GM23338 (cell line): ENCODE results near the gene CPAMD8. TPM values are rescaled to one million over a fixed set of nuclear protein-coding genes. Genes with fewer than 3 reads are reported as not detected.

ENCODE experiments used
- ATAC-seq: fragments of 200-7000 bp; cut with Tn5 transposase; 3 replicates; pipeline ENCODE4 v1.9.1; 2020
- DNase-seq: peaks from one replicate; pipeline ENCODE4 v3.0.0-alpha.2; 2015; ENCODE audit warnings: low spot score
- H2AFZ ChIP-seq: fragments of 200-600 bp; sonication (generic); 2 replicates; pipeline ENCODE4 v1.8.0; 2016; ENCODE audit warnings: antibody characterized with exemption, mild to moderate bottlenecking, moderate library complexity
- H3F3A ChIP-seq: fragments of 200-600 bp; sonication (generic); replicated peaks from 2 replicates; pipeline ENCODE4 v1.8.0; 2017; ENCODE audit warnings: antibody characterized with exemption, mixed run types, low read depth
- H3K27ac ChIP-seq: fragments of 200-600 bp; sonication (generic); 2 replicates; pipeline ENCODE4 v1.6.1; 2016; ENCODE audit warnings: low read depth
- H3K27me3 ChIP-seq: fragments of 200-600 bp; sonication (generic); 2 replicates; pipeline ENCODE4 v1.8.0; 2016; ENCODE audit warnings: mild to moderate bottlenecking, mixed run types, moderate library complexity; ENCODE audit not compliant: insufficient read depth
- H3K36me3 ChIP-seq: fragments of 200-600 bp; sonication (generic); 2 replicates; pipeline ENCODE4 v1.8.0; 2016; ENCODE audit warnings: mild to moderate bottlenecking; ENCODE audit not compliant: insufficient read depth
- H3K4me1 ChIP-seq: fragments of 200-600 bp; sonication (generic); 2 replicates; pipeline ENCODE4 v1.8.0; 2016; ENCODE audit warnings: mild to moderate bottlenecking, moderate library complexity; ENCODE audit not compliant: insufficient read depth
- H3K4me2 ChIP-seq: fragments of 200-600 bp; sonication (generic); 2 replicates; pipeline ENCODE4 v1.7.1; 2017; ENCODE audit warnings: mixed run types
- H3K4me3 ChIP-seq: fragments of 200-600 bp; sonication (generic); 2 replicates; pipeline ENCODE4 v1.6.1; 2016; ENCODE audit warnings: mixed run types
- H3K79me2 ChIP-seq: fragments of 200-600 bp; sonication (generic); replicated peaks from 2 replicates; pipeline ENCODE4 v1.8.0; 2017; ENCODE audit warnings: mild to moderate bottlenecking; ENCODE audit not compliant: insufficient read depth
- H3K9me2 ChIP-seq: fragments of 200-600 bp; sonication (generic); 2 replicates; pipeline ENCODE4 v1.8.0; 2017; ENCODE audit not compliant: insufficient read depth
- H4K20me1 ChIP-seq: fragments of 200-600 bp; sonication (generic); replicated peaks from 2 replicates; pipeline ENCODE4 v1.8.0; 2017; ENCODE audit warnings: mild to moderate bottlenecking; ENCODE audit not compliant: insufficient read depth
- H3K27ac Mint-ChIP-seq: 2 replicates; pipeline ENCODE4 v1.8.0; 2020; ENCODE audit warnings: inconsistent platforms, mild to moderate bottlenecking, moderate library complexity, mixed read lengths
- H3K27me3 Mint-ChIP-seq: 3 replicates; pipeline ENCODE4 v1.8.0; 2022; ENCODE audit warnings: low read depth, mild to moderate bottlenecking, moderate library complexity, mixed read lengths, inconsistent platforms; ENCODE audit not compliant: insufficient read depth, poor library complexity
- H3K36me3 Mint-ChIP-seq: 3 replicates; pipeline ENCODE4 v1.8.0; 2021; ENCODE audit warnings: low read depth, mild to moderate bottlenecking, inconsistent platforms, moderate library complexity, mixed read lengths
- H3K4me1 Mint-ChIP-seq: 3 replicates; pipeline ENCODE4 v1.8.0; 2020; ENCODE audit warnings: mild to moderate bottlenecking, inconsistent platforms, mixed read lengths
- H3K4me3 Mint-ChIP-seq: 3 replicates; pipeline ENCODE4 v1.8.0; 2021; ENCODE audit warnings: moderate library complexity, mild to moderate bottlenecking, inconsistent platforms, mixed read lengths
- H3K9me3 Mint-ChIP-seq: 3 replicates; pipeline ENCODE4 v1.8.0; 2020; ENCODE audit warnings: moderate library complexity, mild to moderate bottlenecking, inconsistent platforms, mixed read lengths
- EZH2 ChIP-seq: fragments of 200-600 bp; sonication (generic); IDR thresholded peaks from one replicate; pipeline ENCODE4 v1.8.0; 2017; ENCODE audit warnings: antibody characterized with exemption, mild to moderate bottlenecking, low read depth; ENCODE audit not compliant: unreplicated experiment
- EZH2phosphoT487 ChIP-seq: fragments of 200-600 bp; sonication (generic); IDR thresholded peaks from one replicate; pipeline ENCODE4 v1.8.1; 2018; ENCODE audit warnings: antibody characterized with exemption; ENCODE audit not compliant: unreplicated experiment
- NANOG ChIP-seq: IDR thresholded peaks from 2 replicates; pipeline ENCODE4 v1.6.1; 2016; ENCODE audit warnings: antibody characterized with exemption, borderline replicate concordance
- ZNF114 ChIP-seq: fragments of 250-450 bp; sonication (Bioruptor Pico); IDR thresholded peaks from 2 replicates; pipeline ENCODE4 v1.5.0; 2020; ENCODE audit warnings: mild to moderate bottlenecking, moderate library complexity
- polyA plus RNA-seq: library from polyadenylated mRNA; unstranded; fragments of >200 nt; fragmentation: Nextera tagmentation; extraction: Ambion mirVana; gene quantifications from 2 replicates; pipeline ENCODE4 v1.2.1, GENCODE V29; 2016
- total RNA-seq: library from RNA; depleted of rRNA; stranded (reverse); fragments of >200 nt; shearing (Covaris generic); gene quantifications from 2 replicates; pipeline ENCODE4 v1.2.3, GENCODE V29; 2014
- TF ChIP-seq, protein P1 (sequence below): fragments of 250-450 bp; sonication (Bioruptor Pico); IDR thresholded peaks from 2 replicates; pipeline ENCODE4 v1.5.0; 2020; ENCODE audit warnings: mild to moderate bottlenecking, moderate library complexity
- TF ChIP-seq, protein P2 (sequence below): IDR thresholded peaks from one replicate; pipeline ENCODE4 v1.6.1; 2018; ENCODE audit warnings: antibody characterized with exemption; ENCODE audit not compliant: unreplicated experiment
- TF ChIP-seq, protein P3 (sequence below): IDR thresholded peaks from 2 replicates; pipeline ENCODE4 v1.6.1; 2016; ENCODE audit warnings: antibody characterized with exemption

CPAMD8 gene
- total and polyA plus RNA-seq, 2 experiments from 2014 or later = 4.4 to 11.8 TPM

DNA sequence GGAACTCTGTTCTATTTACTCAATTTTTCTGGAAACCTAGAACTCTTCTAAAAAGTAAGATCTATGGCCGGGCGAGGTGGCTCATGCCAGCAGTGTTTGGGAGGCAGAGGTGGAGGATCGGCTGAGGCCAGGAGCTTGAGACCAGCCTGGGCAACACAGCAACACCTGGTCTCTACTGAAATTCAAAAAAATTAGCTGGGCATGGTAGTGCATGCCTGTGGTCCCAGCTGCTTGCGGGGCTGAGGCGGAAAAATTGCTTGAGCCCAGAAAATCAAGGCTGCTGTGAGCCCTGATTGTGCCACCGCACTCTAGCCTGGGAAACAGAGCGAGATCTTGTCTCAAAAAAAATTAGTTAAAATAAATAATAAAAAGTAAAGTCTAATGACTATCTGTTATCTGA is 109.2 kb downstream of the CPAMD8 start (continued):
- TF ChIP-seq, protein P1, sequence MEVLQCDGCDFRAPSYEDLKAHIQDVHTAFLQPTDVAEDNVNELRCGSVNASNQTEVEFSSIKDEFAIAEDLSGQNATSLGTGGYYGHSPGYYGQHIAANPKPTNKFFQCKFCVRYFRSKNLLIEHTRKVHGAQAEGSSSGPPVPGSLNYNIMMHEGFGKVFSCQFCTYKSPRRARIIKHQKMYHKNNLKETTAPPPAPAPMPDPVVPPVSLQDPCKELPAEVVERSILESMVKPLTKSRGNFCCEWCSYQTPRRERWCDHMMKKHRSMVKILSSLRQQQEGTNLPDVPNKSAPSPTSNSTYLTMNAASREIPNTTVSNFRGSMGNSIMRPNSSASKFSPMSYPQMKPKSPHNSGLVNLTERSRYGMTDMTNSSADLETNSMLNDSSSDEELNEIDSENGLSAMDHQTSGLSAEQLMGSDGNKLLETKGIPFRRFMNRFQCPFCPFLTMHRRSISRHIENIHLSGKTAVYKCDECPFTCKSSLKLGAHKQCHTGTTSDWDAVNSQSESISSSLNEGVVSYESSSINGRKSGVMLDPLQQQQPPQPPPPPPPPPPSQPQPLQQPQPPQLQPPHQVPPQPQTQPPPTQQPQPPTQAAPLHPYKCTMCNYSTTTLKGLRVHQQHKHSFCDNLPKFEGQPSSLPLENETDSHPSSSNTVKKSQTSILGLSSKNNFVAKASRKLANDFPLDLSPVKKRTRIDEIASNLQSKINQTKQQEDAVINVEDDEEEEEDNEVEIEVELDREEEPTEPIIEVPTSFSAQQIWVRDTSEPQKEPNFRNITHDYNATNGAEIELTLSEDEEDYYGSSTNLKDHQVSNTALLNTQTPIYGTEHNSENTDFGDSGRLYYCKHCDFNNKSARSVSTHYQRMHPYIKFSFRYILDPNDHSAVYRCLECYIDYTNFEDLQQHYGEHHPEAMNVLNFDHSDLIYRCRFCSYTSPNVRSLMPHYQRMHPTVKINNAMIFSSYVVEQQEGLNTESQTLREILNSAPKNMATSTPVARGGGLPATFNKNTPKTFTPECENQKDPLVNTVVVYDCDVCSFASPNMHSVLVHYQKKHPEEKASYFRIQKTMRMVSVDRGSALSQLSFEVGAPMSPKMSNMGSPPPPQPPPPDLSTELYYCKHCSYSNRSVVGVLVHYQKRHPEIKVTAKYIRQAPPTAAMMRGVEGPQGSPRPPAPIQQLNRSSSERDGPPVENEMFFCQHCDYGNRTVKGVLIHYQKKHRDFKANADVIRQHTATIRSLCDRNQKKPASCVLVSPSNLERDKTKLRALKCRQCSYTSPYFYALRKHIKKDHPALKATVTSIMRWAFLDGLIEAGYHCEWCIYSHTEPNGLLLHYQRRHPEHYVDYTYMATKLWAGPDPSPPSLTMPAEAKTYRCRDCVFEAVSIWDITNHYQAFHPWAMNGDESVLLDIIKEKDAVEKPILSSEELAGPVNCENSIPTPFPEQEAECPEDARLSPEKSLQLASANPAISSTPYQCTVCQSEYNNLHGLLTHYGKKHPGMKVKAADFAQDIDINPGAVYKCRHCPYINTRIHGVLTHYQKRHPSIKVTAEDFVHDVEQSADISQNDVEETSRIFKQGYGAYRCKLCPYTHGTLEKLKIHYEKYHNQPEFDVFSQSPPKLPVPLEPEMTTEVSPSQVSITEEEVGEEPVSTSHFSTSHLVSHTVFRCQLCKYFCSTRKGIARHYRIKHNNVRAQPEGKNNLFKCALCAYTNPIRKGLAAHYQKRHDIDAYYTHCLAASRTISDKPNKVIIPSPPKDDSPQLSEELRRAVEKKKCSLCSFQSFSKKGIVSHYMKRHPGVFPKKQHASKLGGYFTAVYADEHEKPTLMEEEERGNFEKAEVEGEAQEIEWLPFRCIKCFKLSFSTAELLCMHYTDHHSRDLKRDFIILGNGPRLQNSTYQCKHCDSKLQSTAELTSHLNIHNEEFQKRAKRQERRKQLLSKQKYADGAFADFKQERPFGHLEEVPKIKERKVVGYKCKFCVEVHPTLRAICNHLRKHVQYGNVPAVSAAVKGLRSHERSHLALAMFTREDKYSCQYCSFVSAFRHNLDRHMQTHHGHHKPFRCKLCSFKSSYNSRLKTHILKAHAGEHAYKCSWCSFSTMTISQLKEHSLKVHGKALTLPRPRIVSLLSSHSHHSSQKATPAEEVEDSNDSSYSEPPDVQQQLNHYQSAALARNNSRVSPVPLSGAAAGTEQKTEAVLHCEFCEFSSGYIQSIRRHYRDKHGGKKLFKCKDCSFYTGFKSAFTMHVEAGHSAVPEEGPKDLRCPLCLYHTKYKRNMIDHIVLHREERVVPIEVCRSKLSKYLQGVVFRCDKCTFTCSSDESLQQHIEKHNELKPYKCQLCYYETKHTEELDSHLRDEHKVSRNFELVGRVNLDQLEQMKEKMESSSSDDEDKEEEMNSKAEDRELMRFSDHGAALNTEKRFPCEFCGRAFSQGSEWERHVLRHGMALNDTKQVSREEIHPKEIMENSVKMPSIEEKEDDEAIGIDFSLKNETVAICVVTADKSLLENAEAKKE (CRISPR knock-in tag) = no peak
- TF ChIP-seq, protein P2, sequence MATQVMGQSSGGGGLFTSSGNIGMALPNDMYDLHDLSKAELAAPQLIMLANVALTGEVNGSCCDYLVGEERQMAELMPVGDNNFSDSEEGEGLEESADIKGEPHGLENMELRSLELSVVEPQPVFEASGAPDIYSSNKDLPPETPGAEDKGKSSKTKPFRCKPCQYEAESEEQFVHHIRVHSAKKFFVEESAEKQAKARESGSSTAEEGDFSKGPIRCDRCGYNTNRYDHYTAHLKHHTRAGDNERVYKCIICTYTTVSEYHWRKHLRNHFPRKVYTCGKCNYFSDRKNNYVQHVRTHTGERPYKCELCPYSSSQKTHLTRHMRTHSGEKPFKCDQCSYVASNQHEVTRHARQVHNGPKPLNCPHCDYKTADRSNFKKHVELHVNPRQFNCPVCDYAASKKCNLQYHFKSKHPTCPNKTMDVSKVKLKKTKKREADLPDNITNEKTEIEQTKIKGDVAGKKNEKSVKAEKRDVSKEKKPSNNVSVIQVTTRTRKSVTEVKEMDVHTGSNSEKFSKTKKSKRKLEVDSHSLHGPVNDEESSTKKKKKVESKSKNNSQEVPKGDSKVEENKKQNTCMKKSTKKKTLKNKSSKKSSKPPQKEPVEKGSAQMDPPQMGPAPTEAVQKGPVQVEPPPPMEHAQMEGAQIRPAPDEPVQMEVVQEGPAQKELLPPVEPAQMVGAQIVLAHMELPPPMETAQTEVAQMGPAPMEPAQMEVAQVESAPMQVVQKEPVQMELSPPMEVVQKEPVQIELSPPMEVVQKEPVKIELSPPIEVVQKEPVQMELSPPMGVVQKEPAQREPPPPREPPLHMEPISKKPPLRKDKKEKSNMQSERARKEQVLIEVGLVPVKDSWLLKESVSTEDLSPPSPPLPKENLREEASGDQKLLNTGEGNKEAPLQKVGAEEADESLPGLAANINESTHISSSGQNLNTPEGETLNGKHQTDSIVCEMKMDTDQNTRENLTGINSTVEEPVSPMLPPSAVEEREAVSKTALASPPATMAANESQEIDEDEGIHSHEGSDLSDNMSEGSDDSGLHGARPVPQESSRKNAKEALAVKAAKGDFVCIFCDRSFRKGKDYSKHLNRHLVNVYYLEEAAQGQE = no peak
- TF ChIP-seq EZH2 = no peak
- no peak for TF ChIP-seq NANOG
- no peak for TF ChIP-seq EZH2phosphoT487

DNA sequence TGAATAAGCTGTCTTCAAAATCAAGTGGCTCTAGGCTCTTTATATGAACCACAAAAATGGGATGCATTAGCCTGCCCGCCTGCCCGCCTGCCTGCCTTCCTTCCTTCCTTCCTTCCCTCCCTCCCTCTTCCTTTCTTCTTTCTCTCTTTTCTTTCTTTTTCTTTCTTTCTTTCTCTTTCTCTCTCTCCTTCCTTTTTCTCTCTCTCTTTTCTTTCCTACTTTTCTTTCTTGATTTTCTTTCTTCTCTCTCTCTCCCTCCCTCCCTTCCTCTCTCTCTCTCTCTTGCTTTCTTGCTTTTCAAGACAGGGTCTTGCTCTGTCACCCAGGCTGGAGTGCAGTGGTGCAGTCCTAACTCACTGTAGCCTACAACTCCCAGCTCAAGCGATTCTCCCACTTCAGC is 110.9 kb downstream of the CPAMD8 start:
- no peak overlapping the region for H2AFZ ChIP-seq
- no peaks in the 10 kb centered on the region for H3F3A ChIP-seq
- H3K9me2 ChIP-seq = no peaks in the 10 kb centered on the region
- no peaks in the 10 kb centered on the region for H4K20me1 ChIP-seq
- no peak for DNase-seq
- Mint-ChIP-seq H3K4me3 (no peak overlapping the region), H3K36me3 (peaks cover 38% of the 10 kb centered on the region), H3K27ac (no peak overlapping the region), H3K27me3 (peaks cover 1% of the 10 kb centered on the region), H3K9me3 (peaks cover 57% of the 10 kb centered on the region), H3K4me1 (no peaks in the 10 kb centered on the region)
- no peaks in the 10 kb centered on the region for H3K27me3 ChIP-seq
- no peak overlapping the region for H3K4me3 ChIP-seq
- ATAC-seq = no peak
- no peaks in the 10 kb centered on the region for H3K79me2 ChIP-seq
- H3K27ac ChIP-seq = no peak overlapping the region
- H3K4me1 ChIP-seq = no peaks in the 10 kb centered on the region
- H3K4me2 ChIP-seq = no peak overlapping the region
- no peaks in the 10 kb centered on the region; the same call in 1 of the 2 replicates for H3K36me3 ChIP-seq
- TF ChIP-seq EZH2 = no peak
- no peak for TF ChIP-seq ZNF114 (CRISPR knock-in tag)
- TF ChIP-seq, protein P3, sequence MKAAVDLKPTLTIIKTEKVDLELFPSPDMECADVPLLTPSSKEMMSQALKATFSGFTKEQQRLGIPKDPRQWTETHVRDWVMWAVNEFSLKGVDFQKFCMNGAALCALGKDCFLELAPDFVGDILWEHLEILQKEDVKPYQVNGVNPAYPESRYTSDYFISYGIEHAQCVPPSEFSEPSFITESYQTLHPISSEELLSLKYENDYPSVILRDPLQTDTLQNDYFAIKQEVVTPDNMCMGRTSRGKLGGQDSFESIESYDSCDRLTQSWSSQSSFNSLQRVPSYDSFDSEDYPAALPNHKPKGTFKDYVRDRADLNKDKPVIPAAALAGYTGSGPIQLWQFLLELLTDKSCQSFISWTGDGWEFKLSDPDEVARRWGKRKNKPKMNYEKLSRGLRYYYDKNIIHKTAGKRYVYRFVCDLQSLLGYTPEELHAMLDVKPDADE = no peak
